Karpas-422 (cell line): Measurements from ENCODE around the gene MPHOSPH9. TPM values are rescaled to one million over a fixed set of nuclear protein-coding genes. Genes with fewer than 3 reads are reported as not detected.

ENCODE experiments used
- DNase-seq: peaks from one replicate; pipeline ENCODE4 v3.0.0-alpha.2; 2015
- H2AFZ ChIP-seq: fragments of 200-600 bp; sonication (generic); 2 replicates; pipeline ENCODE4 v1.6.1; 2014; ENCODE audit warnings: antibody characterized with exemption, low read length, mixed read lengths
- H3K27ac ChIP-seq: fragments of 200-600 bp; sonication (generic); 2 replicates; pipeline ENCODE4 v1.5.1; 2014; ENCODE audit warnings: mild to moderate bottlenecking, low read length, moderate library complexity
- H3K27me3 ChIP-seq: fragments of 200-600 bp; sonication (generic); 2 replicates; pipeline ENCODE4 v1.6.1; 2014; ENCODE audit warnings: low read length, mixed read lengths
- H3K36me3 ChIP-seq: fragments of 200-600 bp; sonication (generic); 2 replicates; pipeline ENCODE4 v1.6.1; 2014; ENCODE audit warnings: low read length, mixed read lengths; ENCODE audit not compliant: insufficient read depth
- H3K4me1 ChIP-seq: fragments of 200-600 bp; sonication (generic); 2 replicates; pipeline ENCODE4 v1.6.1; 2014; ENCODE audit warnings: mild to moderate bottlenecking, low read length, mixed read lengths
- H3K4me2 ChIP-seq: fragments of 200-600 bp; sonication (generic); 2 replicates; pipeline ENCODE4 v1.6.1; 2014; ENCODE audit warnings: low read length, low read depth, mild to moderate bottlenecking; ENCODE audit not compliant: poor library complexity, severe bottlenecking
- H3K4me3 ChIP-seq: fragments of 200-600 bp; sonication (generic); 2 replicates; pipeline ENCODE4 v1.5.1; 2014; ENCODE audit warnings: mild to moderate bottlenecking, antibody characterized with exemption, low read length, mixed read lengths
- H3K79me2 ChIP-seq: fragments of 200-600 bp; sonication (generic); 2 replicates; pipeline ENCODE4 v1.6.1; 2014; ENCODE audit warnings: mild to moderate bottlenecking, low read length, mixed read lengths
- H3K9ac ChIP-seq: fragments of 200-600 bp; sonication (generic); 2 replicates; pipeline ENCODE4 v1.6.0; 2014; ENCODE audit warnings: low read length
- H3K9me2 ChIP-seq: fragments of 200-600 bp; sonication (generic), shearing (Covaris generic); replicated peaks from 2 replicates; pipeline ENCODE4 v1.6.0; 2014; ENCODE audit warnings: mild to moderate bottlenecking, low read length, moderate library complexity; ENCODE audit not compliant: insufficient read depth
- H3K9me3 ChIP-seq: fragments of 300-700, 200-600 bp; sonication (generic); 2 replicates; pipeline ENCODE4 v1.6.1; 2014; ENCODE audit warnings: low read length, mixed read lengths
- H4K20me1 ChIP-seq: fragments of 200-600 bp; sonication (generic); 2 replicates; pipeline ENCODE4 v1.6.1; 2014; ENCODE audit warnings: mild to moderate bottlenecking, antibody characterized with exemption, low read length, low read depth; ENCODE audit not compliant: insufficient read depth
- total RNA-seq: library from RNA; depleted of rRNA; stranded (reverse); fragments of >200 nt; shearing (Covaris generic); gene quantifications from 2 replicates; pipeline ENCODE4 v1.2.3, GENCODE V29; 2014; ENCODE audit warnings: low replicate concordance

MPHOSPH9 gene
- total RNA-seq, 1 experiment from 2014 or later: 84.9 TPM

- DNase-seq: peak; percentile 71
- H3K4me3 ChIP-seq: peak overlapping the region; percentile 98
- no peaks in the 10 kb centered on the region for H3K36me3 ChIP-seq
Observed at GRCh38 chr12:123270214-123271000, 37.5 kb upstream of the MPHOSPH9 start.

DNA sequence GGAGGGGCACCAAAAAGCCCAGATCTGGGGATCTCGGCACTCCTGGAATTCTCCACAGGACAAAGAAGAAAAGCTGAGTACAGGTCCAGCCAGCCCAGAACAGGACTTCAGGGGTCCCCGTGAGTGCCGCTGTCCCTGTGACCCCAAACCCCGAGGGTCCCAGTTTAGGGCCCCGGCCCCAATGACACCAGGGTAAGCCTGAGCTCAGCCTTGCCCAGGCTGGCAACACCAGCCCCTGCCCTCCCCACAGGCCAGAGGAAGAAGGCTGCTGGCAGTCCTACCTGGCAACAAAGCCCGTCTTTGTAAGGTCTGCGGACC is 36.9 kb upstream of the MPHOSPH9 start:
- H3K79me2 ChIP-seq: peaks cover 40% of the 10 kb centered on the region
- peak overlapping the region; percentile 98 for H3K4me3 ChIP-seq
- peak overlapping the region; percentile 89; the same call in 1 of the 2 replicates for H2AFZ ChIP-seq
- no peak for DNase-seq
- H3K27ac ChIP-seq: peak overlapping the region; percentile 79
- H3K9me3 ChIP-seq: no peaks in the 10 kb centered on the region
- H3K36me3 ChIP-seq: no peaks in the 10 kb centered on the region
- no peaks in the 10 kb centered on the region for H4K20me1 ChIP-seq
- H3K4me2 ChIP-seq: peak overlapping the region; percentile 99
- H3K27me3 ChIP-seq: no peaks in the 10 kb centered on the region
- H3K9ac ChIP-seq: peak overlapping the region; percentile 95
- H3K4me1 ChIP-seq: peaks cover 21% of the 10 kb centered on the region
- no peaks in the 10 kb centered on the region for H3K9me2 ChIP-seq

More at GRCh38 chr12:123270214-123271000, 37.5 kb upstream of the MPHOSPH9 start:
- Histone ChIP-seq H3K4me1 (peaks cover 21% of the 10 kb centered on the region), H3K9me3 (no peaks in the 10 kb centered on the region), H3K27me3 (no peaks in the 10 kb centered on the region), H3K79me2 (peaks cover 40% of the 10 kb centered on the region), H3K27ac (peak overlapping the region; percentile 79), H3K4me2 (peak overlapping the region; percentile 99), H3K9ac (peak overlapping the region; percentile 95), H3K9me2 (no peaks in the 10 kb centered on the region), H2AFZ (peak overlapping the region; percentile 89), H4K20me1 (no peaks in the 10 kb centered on the region)

GRCh38 chr12:123269395-123269892 is 36.5 kb upstream of the MPHOSPH9 start:
- Histone ChIP-seq H3K36me3 (no peaks in the 10 kb centered on the region), H3K9me3 (no peaks in the 10 kb centered on the region), H3K4me3 (peak overlapping the region; percentile 98), H3K79me2 (peaks cover 40% of the 10 kb centered on the region), H4K20me1 (no peaks in the 10 kb centered on the region), H2AFZ (0 out of 2 replicates have a peak overlapping the region, but pooled peaks have one; percentile 89), H3K4me2 (peak overlapping the region; percentile 99), H3K9ac (peak overlapping the region; percentile 95), H3K27me3 (no peaks in the 10 kb centered on the region), H3K4me1 (peaks cover 21% of the 10 kb centered on the region), H3K27ac (peak overlapping the region; percentile 79), H3K9me2 (no peaks in the 10 kb centered on the region)
- peak; percentile 85 for DNase-seq

- H4K20me1 ChIP-seq: no peaks in the 10 kb centered on the region
- H3K27me3 ChIP-seq: no peaks in the 10 kb centered on the region
- peak overlapping the region; percentile 95; the same call in 1 of the 2 replicates for H3K9ac ChIP-seq
- no peak for DNase-seq
- peaks cover 40% of the 10 kb centered on the region for H3K79me2 ChIP-seq
- H3K4me1 ChIP-seq: peaks cover 21% of the 10 kb centered on the region
- peak overlapping the region; percentile 79; the same call in 1 of the 2 replicates for H3K27ac ChIP-seq
- H3K4me2 ChIP-seq: peak overlapping the region; percentile 99
- no peaks in the 10 kb centered on the region for H3K36me3 ChIP-seq
- no peaks in the 10 kb centered on the region for H3K9me3 ChIP-seq
- H3K9me2 ChIP-seq: no peaks in the 10 kb centered on the region
- peak overlapping the region; percentile 98; the same call in 1 of the 2 replicates for H3K4me3 ChIP-seq
- H2AFZ ChIP-seq: no peak overlapping the region
Observed at GRCh38 chr12:123268850-123269249, 35.9 kb upstream of the MPHOSPH9 start.

- Histone ChIP-seq H3K9ac (no peak overlapping the region), H3K27me3 (no peaks in the 10 kb centered on the region), H3K4me2 (no peak overlapping the region)
Observed at GRCh38 chr12:123267991-123268843, 35.3 kb upstream of the MPHOSPH9 start.

GRCh38 chr12:123267335-123267920 is 34.5 kb upstream of the MPHOSPH9 start:
- Histone ChIP-seq H3K4me3 (no peak overlapping the region), H3K27ac (no peak overlapping the region), H3K4me1 (peaks cover 19% of the 10 kb centered on the region), H3K9me2 (no peaks in the 10 kb centered on the region), H3K9ac (no peak overlapping the region), H3K27me3 (no peaks in the 10 kb centered on the region), H3K79me2 (peaks cover 42% of the 10 kb centered on the region), H3K36me3 (no peaks in the 10 kb centered on the region), H2AFZ (no peak overlapping the region), H4K20me1 (no peaks in the 10 kb centered on the region), H3K4me2 (no peak overlapping the region), H3K9me3 (no peaks in the 10 kb centered on the region)
- no peak for DNase-seq

More at GRCh38 chr12:123267991-123268843, 35.3 kb upstream of the MPHOSPH9 start:
- no peaks in the 10 kb centered on the region for H4K20me1 ChIP-seq
- peaks cover 21% of the 10 kb centered on the region for H3K4me1 ChIP-seq
- no peaks in the 10 kb centered on the region for H3K36me3 ChIP-seq
- no peak overlapping the region for H3K27ac ChIP-seq
- H2AFZ ChIP-seq: no peak overlapping the region
- H3K4me3 ChIP-seq: no peak overlapping the region
- H3K79me2 ChIP-seq: peaks cover 40% of the 10 kb centered on the region
- no peaks in the 10 kb centered on the region for H3K9me3 ChIP-seq
- H3K9me2 ChIP-seq: no peaks in the 10 kb centered on the region
- DNase-seq: no peak

DNA sequence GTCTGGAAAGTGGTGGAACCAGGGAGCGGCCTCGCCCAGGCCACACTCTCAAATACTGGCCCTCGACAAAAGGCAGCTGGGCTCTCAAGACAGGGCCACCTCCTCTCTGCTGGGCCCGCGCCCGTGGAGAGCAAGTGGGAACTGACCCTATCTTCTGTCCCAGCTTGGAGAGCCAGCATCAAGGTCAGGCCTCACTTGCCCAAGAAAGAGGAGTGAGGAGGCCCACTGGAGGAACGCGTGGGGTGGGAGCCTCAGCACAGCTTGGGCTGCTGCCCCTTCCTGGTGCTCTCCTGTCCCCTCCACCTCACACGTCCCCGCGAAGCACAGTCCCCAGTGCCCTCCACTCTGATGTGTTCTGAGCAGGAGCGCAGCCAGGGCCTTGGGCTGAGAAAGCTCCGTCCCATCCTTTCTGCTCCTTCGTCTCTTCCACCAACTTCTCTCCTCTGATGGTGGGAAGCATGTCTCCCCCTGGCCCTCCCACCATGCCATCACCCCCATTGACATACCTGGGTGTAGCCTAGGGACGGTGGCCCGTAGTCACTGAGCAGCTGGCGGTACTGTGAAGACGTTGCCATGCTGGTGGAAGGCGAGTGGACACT is 33.8 kb upstream of the MPHOSPH9 start:
- Histone ChIP-seq H3K4me3 (no peak overlapping the region), H3K9me2 (no peaks in the 10 kb centered on the region), H2AFZ (no peak overlapping the region), H3K79me2 (peaks cover 42% of the 10 kb centered on the region), H3K9me3 (no peaks in the 10 kb centered on the region), H3K4me1 (peaks cover 14% of the 10 kb centered on the region), H3K9ac (no peak overlapping the region), H3K27ac (no peak overlapping the region), H3K36me3 (0 out of 2 replicates have a peak, but pooled peaks cover 5% of the 10 kb centered on the region), H3K27me3 (no peaks in the 10 kb centered on the region), H3K4me2 (no peak overlapping the region), H4K20me1 (no peaks in the 10 kb centered on the region)
- no peak for DNase-seq
